HepG2 (cell line): ENCODE measurements around the gene ANG. TPM values are rescaled to one million over a fixed set of nuclear protein-coding genes. Genes with fewer than 3 reads are reported as not detected.
A peak's percentile ranks its signal among the peaks of the same experiment; 100 is the strongest.

ENCODE experiments used
- AGO2 ChIP-seq: fragments of 200-400 bp; formaldehyde crosslinking; optimal IDR thresholded peaks from 2 replicates; pipeline ENCODE3; 2017; ENCODE audit warnings: mild to moderate bottlenecking, low read depth, low read length, moderate library complexity
- ARID2 ChIP-seq: sonication (generic); formaldehyde crosslinking; IDR thresholded peaks from 2 replicates; pipeline ENCODE4 v1.8.1; 2022; ENCODE audit warnings: mild to moderate bottlenecking, missing genetic modification reagents, borderline replicate concordance
- CBFB ChIP-seq: sonication (generic); formaldehyde crosslinking; IDR thresholded peaks from 2 replicates; pipeline ENCODE4 v1.4.0; 2020; ENCODE audit warnings: missing genetic modification reagents
- CBX2 ChIP-seq, 2 experiments: fragments of 200-600 bp in 1 of 2; sonication (generic); formaldehyde crosslinking in 1 of 2; IDR thresholded peaks; 2 replicates each; pipeline versions ENCODE4 v1.7.0 to v1.8.1; 2018 to 2022; ENCODE audit warnings: low read depth in 2 of 2, low read length in 1 of 2, mild to moderate bottlenecking in 1 of 2, missing genetic modification reagents in 1 of 2
- CSRNP2 ChIP-seq: sonication (generic); formaldehyde crosslinking; conservative IDR thresholded peaks from 2 replicates; pipeline ENCODE4 v1.8.0; 2022; ENCODE audit warnings: low read depth, missing genetic modification reagents
- HMGXB3 ChIP-seq: sonication (generic); formaldehyde crosslinking; IDR thresholded peaks from 2 replicates; pipeline ENCODE4 v1.4.0; 2020; ENCODE audit warnings: missing genetic modification reagents, borderline replicate concordance
- KDM6A ChIP-seq: IDR thresholded peaks from 2 replicates; pipeline ENCODE4 v1.6.1; 2016; ENCODE audit warnings: low read depth
- NAIF1 ChIP-seq: sonication (generic); formaldehyde crosslinking; IDR thresholded peaks from 2 replicates; pipeline ENCODE4 v1.5.0; 2020; ENCODE audit warnings: mild to moderate bottlenecking, missing genetic modification reagents, borderline replicate concordance
- NR3C1 ChIP-seq: sonication (generic); formaldehyde crosslinking; IDR thresholded peaks from 2 replicates; pipeline ENCODE4 v1.4.0; 2020; ENCODE audit warnings: missing genetic modification reagents
- PLRG1 ChIP-seq: fragments of 450-650 bp; conservative IDR thresholded peaks from 2 replicates; pipeline ENCODE4 v1.6.1; 2016
- SYNCRIP ChIP-seq: fragments of 200-400 bp; formaldehyde crosslinking; IDR thresholded peaks from 2 replicates; pipeline ENCODE4 v1.6.1; 2018; ENCODE audit warnings: mild to moderate bottlenecking, low read depth, low read length; ENCODE audit not compliant: insufficient read depth
- ZNF354B ChIP-seq: sonication (generic); formaldehyde crosslinking; IDR thresholded peaks from 2 replicates; pipeline ENCODE4 v1.8.0; 2022; ENCODE audit warnings: mild to moderate bottlenecking, missing genetic modification reagents
- ZNF607 ChIP-seq: sonication (generic); formaldehyde crosslinking; IDR thresholded peaks from 2 replicates; pipeline ENCODE4 v1.5.1; 2020; ENCODE audit warnings: missing genetic modification reagents, mild to moderate bottlenecking, borderline replicate concordance
- ZNF644 ChIP-seq: IDR thresholded peaks from 2 replicates; pipeline ENCODE4 v1.6.1; 2016; ENCODE audit warnings: low read depth
- ZNF674 ChIP-seq: sonication (generic); formaldehyde crosslinking; IDR thresholded peaks from 2 replicates; pipeline ENCODE4 v1.5.0; 2020; ENCODE audit warnings: low read depth, mild to moderate bottlenecking, missing genetic modification reagents
- ZNF800 ChIP-seq: sonication (generic); formaldehyde crosslinking; IDR thresholded peaks from 2 replicates; pipeline ENCODE4 v1.4.0; 2020; ENCODE audit warnings: missing genetic modification reagents
- ZUFSP ChIP-seq: sonication (generic); formaldehyde crosslinking; IDR thresholded peaks from 2 replicates; pipeline ENCODE4 v1.9.0; 2021; ENCODE audit warnings: missing genetic modification reagents, mild to moderate bottlenecking, borderline replicate concordance
- polyA plus RNA-seq, 8 experiments: library from polyadenylated mRNA; depleted of rRNA in 3 of 8; stranded (reverse) in 7 of 8; unstranded in 1 of 8; fragments of >200 nt; fragmentation: Illumina TruSeq in 4 of 8; extraction: Trizol in 4 of 8; gene quantifications; 2 replicates each; pipeline versions ENCODE4 v1.2.1 to v1.2.3, GENCODE V29; 2011 to 2016; ENCODE audit warnings: low read depth in 4 of 8, missing spikeins in 1 of 8, mixed read lengths in 1 of 8; ENCODE audit not compliant: insufficient read depth in 1 of 8
- total RNA-seq, 5 experiments: library from RNA; depleted of rRNA; stranded (reverse); fragments of >200 nt; fragmentation: Illumina TruSeq; extraction: Trizol; gene quantifications; 2 replicates each; pipeline ENCODE4 v1.2.3, GENCODE V29; 2016; ENCODE audit warnings: low read depth in 1 of 5

ANG gene
- total and polyA plus RNA-seq, 2 of the 13 experiments (the other 11 are each of a cell fraction or from before 2014, with no cell fraction given), result 83.6 to 401 TPM

- TF ChIP-seq ARID2 (CRISPR knock-in tag) (no peak), ZNF674 (CRISPR knock-in tag) (no peak), CSRNP2 (CRISPR knock-in tag) (no peak), CBX2 (IDR thresholded peaks at IDR 0.05; ENCODE audit: low read depth, low read length) (no peak), CBX2 (CRISPR knock-in tag; IDR thresholded peaks at IDR 0.05; ENCODE audit: low read depth) (no peak), ZNF354B (CRISPR knock-in tag) (no peak), NR3C1 (CRISPR knock-in tag) (no peak), ZNF607 (CRISPR knock-in tag) (no peak), PLRG1 (no peak), HMGXB3 (CRISPR knock-in tag) (peak; percentile 5; the same call in 1 of the 2 replicates), ZNF800 (no peak), KDM6A (no peak), SYNCRIP (no peak), ZNF644 (no peak), AGO2 (no peak), NAIF1 (CRISPR knock-in tag) (0 out of 2 replicates have a peak, but pooled peaks have one; percentile 5), ZUFSP (CRISPR knock-in tag) (no peak), CBFB (CRISPR knock-in tag) (no peak)
Measured at GRCh38 chr14:20688167-20688839, at the start of gene ANG (continued).
